ENCODE data around the gene BAZ2B.

Gene BAZ2B

GRCh38 chr2:159281002-159281401, 335.3 kb downstream of the BAZ2B start:
- no peak overlapping the region for H3K4me3 ChIP-seq (ENCODE audit: low read depth, low read length)
- no peak for DNase-seq
- in situ Hi-C loops (cut with HindIII; ENCODE audit: low pct_ligation_motif_present, low sequenced_read_pairs): no loop called here
- no peaks in the 10 kb centered on the region for H3K36me3 ChIP-seq (replicated peaks)
- H3K27me3 ChIP-seq (replicated peaks): no peaks in the 10 kb centered on the region
- H3K27ac ChIP-seq: no peak overlapping the region
- TF ChIP-seq CTCF (IDR thresholded peaks at IDR 0.05; ENCODE audit: low read depth, low read length, missing control alignments): no peak

DNA sequence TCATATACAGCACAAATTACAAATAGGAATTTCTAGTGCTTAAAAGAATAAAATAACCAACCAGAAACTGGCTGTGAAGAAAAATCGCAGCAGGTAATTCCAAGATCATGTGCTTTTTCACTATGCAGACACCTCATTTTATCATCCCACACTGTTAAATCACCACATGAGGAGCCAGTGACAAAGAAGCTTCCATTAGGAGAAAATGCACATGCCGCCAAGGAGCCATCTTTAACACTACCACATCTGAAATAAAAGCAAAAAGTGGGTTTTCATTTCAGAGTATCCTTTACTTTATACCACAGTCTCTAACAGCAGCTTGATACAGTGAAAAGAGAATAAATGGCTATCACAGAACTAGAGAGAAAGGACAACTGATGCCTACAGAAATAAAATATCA, 336.6 kb downstream of the BAZ2B start:
- no peaks in the 10 kb centered on the region for H3K36me3 ChIP-seq (replicated peaks)
- DNase-seq: no peak
- H3K27ac ChIP-seq: no peak overlapping the region
- no peaks in the 10 kb centered on the region for H3K27me3 ChIP-seq (replicated peaks)
- no peak overlapping the region for H3K4me3 ChIP-seq (ENCODE audit: low read depth, low read length)
- no peak for TF ChIP-seq CTCF (IDR thresholded peaks at IDR 0.05; ENCODE audit: low read depth, low read length, missing control alignments)
- in situ Hi-C loops (cut with HindIII; ENCODE audit: low pct_ligation_motif_present, low sequenced_read_pairs): no loop called here

- H3K4me3 ChIP-seq (ENCODE audit: low read depth, low read length): no peak overlapping the region
- in situ Hi-C loops (cut with HindIII; ENCODE audit: low pct_ligation_motif_present, low sequenced_read_pairs): no loop called here
- H3K27me3 ChIP-seq (replicated peaks): no peaks in the 10 kb centered on the region
- DNase-seq: no peak
- no peak overlapping the region for H3K27ac ChIP-seq
- no peak for TF ChIP-seq CTCF (IDR thresholded peaks at IDR 0.05; ENCODE audit: low read depth, low read length, missing control alignments)
- H3K36me3 ChIP-seq (replicated peaks): no peaks in the 10 kb centered on the region
These were observed 341.2 kb downstream of the BAZ2B start for GRCh38 chr2:159275111-159275510.

GRCh38 chr2:159272156-159272555, 344.2 kb downstream of the BAZ2B start:
- Histone ChIP-seq H3K4me3 (ENCODE audit: low read depth, low read length) (no peak overlapping the region), H3K27ac (no peak overlapping the region), H3K36me3 (replicated peaks) (no peaks in the 10 kb centered on the region), H3K27me3 (replicated peaks) (no peaks in the 10 kb centered on the region)
- in situ Hi-C loops (cut with HindIII; ENCODE audit: low pct_ligation_motif_present, low sequenced_read_pairs): no loop called here
- no peak for DNase-seq
- no peak for TF ChIP-seq CTCF (IDR thresholded peaks at IDR 0.05; ENCODE audit: low read depth, low read length, missing control alignments)

DNA sequence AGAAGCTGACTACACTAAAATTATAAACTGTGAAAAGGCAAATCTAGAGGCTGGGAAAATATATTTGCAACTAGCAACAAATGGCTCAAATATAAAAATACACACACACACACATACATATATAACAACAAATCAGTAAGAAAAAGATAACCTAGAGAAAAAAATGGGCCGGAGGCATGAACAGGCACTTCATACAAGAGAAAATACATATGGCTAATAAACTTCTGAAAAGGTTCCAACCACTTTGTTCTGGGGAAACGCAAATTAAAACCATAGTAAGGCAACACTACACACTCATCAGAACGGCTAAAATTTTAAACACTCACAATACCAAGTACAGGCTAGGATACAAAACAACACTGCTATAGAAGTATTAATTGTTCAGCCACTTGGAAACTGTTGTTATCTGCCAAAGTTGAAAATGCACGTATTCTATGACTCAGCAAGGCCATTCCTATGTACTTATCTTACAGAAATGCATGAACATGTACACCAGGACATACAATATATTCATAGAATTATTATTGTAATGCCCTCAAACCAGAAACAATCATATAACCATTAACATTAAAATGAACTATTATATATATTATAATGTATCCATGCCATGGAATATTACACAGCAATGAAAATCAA, 345.5 kb downstream of the BAZ2B start:
- Histone ChIP-seq H3K4me3 (ENCODE audit: low read depth, low read length) (no peak overlapping the region), H3K27me3 (replicated peaks) (no peaks in the 10 kb centered on the region), H3K27ac (no peak overlapping the region), H3K36me3 (replicated peaks) (no peaks in the 10 kb centered on the region)
- TF ChIP-seq CTCF (IDR thresholded peaks at IDR 0.05; ENCODE audit: low read depth, low read length, missing control alignments): no peak
- in situ Hi-C loops (cut with HindIII; ENCODE audit: low pct_ligation_motif_present, low sequenced_read_pairs): no loop called here
- DNase-seq: no peak
